IPS-NIHi7 (cell line): Measurements from ENCODE around the gene RBP3.
A peak's percentile ranks its signal among the peaks of the same experiment; 100 is the strongest.

Experiments used
- DNase-seq: peaks from one replicate; pipeline ENCODE4 v3.0.0; 2012; ENCODE audit warnings: mixed read lengths; ENCODE audit errors: extremely low spot score

RBP3 gene

DNA sequence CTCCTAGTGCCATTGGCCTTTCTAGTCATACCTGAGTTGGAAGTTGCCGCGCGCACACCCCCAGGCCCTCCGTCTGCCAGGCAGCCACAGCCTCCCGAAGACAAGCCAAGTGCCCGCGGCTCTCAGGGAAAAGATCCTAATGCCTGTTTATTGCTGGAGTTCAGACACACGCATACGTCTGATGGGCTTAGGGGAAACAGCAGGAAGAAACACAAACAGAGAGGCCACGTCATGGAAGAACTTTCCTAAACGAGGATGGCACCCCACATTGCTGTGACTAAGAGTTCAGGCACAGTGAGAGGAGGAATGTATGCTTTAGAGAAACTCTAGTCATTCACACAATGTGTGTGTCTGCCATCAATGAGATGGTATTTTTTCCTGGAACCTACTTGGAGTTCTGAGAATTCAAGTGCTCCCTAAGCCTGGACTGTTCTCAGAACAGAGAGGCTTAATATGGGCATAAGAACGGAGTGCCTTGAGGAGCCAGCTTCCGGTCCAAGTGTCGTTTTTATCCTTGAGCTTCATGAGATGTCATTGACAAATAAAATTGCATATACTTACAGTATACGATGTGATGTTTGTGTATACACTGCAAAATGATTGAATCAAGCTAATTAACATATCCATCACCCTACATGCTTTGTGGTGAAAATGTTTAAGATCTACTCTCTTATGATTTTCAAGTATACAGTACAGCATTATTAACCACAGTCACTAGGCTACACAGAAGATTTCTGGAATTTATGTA lies 11.6 kb upstream of the RBP3 start:
- DNase-seq: no peak

DNA sequence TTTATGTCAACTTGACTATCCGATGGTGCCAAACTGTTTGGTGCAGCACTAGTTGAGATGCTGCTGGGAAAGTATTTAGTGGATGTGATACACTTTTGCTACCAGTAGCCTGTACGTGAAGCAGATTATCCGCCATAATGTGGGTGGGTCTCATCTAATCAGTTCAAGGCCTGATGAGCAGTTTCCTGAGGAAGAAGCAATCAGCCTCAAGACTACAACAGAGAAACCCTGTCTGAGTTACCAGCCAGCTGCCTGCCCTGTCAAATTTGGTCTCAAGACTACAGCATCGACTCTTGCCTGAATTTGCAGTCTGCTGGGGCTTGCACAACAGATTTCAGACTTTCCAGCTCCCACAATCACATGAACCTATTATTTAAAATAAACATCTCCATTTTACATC lies 10.9 kb upstream of the RBP3 start:
- no peak for DNase-seq

DNA sequence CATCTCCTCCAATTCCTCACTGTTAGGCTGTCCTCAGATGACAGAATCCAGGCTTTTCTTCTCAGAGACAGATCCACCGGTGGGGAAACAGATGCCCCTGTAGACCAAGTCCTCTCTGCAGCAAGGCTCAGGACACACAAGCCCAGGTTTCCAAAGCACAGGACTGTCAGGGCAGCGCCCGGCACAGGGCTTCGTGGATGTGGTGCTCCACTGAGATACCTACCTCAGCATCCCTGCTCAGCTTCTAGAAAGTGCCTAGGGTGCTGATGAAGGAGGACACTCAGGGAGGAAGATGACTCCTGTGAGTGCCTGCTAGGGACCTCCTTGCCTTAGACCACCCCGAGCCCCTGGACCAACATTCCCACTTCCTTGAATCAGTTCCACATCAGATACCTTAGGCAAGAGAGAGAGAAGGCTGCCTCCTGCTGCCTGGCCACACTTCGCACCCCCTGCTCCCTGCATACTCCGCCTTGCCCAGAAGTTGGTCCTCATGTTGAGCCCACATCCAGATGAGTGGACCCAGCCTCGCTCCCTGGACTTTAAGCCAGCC lies 8.9 kb upstream of the RBP3 start:
- DNase-seq: no peak

DNA sequence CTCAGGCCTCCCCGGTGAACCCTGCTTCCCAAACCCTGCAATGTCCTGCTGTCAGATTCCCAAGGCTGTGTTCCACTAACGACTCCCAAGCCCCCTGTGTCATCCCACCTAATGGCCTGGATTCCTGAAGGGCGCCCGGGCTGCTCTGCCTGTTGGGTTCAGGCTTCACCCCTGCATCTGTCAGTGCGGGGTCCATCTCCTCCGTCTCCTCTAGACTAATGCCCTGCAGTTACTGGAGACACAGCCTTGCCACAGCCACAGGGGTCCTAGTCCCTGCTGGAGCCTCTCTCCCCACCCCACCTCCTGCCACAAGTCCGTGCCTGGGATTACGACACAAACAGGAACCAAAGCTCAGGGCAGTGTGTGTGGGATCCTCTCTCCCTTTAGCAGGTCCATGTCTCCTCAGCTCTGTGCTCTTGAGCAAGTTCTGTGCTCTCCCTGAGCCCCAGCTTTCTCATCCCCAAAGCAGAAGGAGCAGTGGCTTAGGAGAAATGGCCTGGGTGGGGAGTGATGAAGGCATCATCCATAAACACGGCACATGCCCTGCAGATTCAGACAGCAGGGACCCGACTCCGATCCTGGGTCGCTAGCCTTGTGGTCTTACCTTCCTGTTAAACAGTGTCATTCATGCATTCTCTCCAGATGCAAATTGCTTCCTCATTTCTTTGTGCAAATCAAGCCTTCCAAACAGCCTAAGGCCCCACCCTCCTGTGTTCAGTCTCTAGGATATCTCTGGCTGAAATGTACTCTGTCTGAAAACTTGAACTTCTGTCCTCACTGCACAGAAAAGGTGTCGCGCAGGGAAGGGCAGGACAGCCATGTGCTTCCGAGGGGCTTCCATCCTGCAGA lies 8.2 kb upstream of the RBP3 start:
- DNase-seq: no peak

DNA sequence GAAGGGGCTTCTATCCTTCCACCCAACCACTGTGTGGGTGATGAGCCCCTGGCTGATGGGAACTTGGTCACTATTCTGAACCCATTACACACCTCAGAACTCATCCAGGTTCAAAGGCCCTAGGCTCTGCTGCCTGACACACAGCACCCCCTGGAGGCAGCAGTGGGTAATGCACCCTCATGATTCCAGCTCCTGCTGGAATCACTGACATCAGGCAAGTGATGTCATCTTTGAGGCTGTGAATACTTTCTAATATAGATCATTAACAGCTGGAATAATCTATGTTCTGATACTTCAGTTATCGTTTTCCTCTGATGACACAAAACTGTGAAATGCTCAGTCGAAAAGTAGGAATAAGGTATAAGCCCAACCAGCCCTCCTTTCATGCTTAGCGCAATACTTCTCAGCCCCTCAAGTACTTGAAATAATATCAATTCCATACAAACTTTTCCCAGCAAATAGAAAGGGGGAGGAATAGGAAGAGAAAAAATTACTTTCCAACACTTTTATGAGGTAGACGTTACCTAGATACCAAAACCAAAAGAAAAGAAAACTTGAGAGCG lies 7.5 kb upstream of the RBP3 start:
- DNase-seq: peak; percentile 89

DNA sequence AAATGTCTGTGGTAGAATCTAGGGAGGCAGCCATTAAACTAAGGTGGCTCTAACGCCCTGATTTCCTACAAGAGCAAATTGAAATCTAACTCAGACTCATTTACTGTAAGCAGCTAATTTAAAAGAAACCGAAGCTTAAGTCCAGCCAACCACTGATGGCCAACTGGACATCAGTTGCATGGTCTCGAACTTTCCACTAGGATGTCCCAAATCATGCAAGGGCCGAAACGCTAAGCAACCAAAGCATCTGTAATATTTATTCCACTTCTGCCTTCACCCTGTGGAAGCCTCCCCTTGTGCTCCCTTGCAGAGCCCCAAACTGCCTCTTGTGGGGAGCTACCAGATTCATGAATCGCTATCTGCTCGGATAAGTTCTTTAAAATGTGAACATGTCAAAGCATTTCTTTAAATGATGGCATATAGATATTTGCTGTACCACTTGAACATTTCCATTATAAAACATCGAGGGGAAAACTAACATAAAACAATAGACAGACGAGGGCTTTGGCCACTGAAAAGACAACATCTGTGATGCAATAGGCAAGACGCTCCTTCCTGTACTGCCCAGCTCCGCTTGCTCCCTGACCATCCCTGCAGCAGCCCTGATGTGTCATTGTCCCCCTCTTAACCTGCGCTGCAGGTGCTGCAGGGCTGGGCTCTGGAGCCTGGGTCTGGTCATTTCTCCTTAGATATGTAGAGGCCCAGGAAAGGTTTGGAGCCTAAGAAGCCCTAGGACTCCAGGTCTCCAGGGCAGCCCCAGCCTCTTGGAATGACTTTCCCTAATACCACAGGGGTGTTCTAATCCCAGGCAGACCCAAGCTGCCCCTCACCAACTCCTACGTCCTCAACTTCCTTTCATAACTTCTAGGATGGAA lies 2.9 kb upstream of the RBP3 start:
- no peak for DNase-seq

DNA sequence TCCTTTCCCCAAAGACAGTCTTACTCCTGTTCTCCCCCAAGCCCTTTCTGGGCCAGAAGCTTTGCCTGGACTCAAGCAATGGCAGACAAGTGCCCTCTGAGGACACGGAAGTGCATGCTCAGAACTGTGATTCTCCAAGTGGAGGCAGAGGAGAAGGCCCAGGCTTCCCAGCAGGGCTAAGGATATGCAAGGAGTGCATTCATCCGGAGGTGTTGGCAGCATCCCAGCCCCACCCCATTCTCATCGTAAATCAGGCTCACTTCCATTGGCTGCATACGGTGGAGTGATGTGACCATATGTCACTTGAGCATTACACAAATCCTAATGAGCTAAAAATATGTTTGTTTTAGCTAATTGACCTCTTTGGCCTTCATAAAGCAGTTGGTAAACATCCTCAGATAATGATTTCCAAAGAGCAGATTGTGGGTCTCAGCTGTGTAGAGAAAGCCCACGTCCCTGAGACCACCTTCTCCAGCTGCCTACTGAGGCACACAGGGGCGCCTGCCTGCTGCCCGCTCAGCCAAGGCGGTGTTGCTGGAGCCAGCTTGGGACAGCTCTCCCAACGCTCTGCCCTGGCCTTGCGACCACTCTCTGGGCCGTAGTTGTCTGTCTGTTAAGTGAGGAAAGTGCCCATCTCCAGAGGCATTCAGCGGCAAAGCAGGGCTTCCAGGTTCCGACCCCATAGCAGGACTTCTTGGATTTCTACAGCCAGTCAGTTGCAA lies 1.4 kb upstream of the RBP3 start:
- DNase-seq: no peak

DNA sequence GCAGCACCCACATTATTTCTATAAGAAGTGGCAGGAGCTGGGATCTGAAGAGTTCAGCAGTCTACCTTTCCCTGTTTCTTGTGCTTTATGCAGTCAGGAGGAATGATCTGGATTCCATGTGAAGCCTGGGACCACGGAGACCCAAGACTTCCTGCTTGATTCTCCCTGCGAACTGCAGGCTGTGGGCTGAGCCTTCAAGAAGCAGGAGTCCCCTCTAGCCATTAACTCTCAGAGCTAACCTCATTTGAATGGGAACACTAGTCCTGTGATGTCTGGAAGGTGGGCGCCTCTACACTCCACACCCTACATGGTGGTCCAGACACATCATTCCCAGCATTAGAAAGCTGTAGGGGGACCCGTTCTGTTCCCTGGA lies 874 bp upstream of the RBP3 start:
- DNase-seq: no peak

DNA sequence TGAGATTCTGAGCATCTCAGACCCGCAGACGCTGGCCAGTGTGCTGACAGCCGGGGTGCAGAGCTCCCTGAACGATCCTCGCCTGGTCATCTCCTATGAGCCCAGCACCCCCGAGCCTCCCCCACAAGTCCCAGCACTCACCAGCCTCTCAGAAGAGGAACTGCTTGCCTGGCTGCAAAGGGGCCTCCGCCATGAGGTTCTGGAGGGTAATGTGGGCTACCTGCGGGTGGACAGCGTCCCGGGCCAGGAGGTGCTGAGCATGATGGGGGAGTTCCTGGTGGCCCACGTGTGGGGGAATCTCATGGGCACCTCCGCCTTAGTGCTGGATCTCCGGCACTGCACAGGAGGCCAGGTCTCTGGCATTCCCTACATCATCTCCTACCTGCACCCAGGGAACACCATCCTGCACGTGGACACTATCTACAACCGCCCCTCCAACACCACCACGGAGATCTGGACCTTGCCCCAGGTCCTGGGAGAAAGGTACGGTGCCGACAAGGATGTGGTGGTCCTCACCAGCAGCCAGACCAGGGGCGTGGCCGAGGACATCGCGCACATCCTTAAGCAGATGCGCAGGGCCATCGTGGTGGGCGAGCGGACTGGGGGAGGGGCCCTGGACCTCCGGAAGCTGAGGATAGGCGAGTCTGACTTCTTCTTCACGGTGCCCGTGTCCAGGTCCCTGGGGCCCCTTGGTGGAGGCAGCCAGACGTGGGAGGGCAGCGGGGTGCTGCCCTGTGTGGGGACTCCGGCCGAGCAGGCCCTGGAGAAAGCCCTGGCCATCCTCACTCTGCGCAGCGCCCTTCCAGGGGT lies 703 bp downstream of the RBP3 start:
- no peak for DNase-seq

DNA sequence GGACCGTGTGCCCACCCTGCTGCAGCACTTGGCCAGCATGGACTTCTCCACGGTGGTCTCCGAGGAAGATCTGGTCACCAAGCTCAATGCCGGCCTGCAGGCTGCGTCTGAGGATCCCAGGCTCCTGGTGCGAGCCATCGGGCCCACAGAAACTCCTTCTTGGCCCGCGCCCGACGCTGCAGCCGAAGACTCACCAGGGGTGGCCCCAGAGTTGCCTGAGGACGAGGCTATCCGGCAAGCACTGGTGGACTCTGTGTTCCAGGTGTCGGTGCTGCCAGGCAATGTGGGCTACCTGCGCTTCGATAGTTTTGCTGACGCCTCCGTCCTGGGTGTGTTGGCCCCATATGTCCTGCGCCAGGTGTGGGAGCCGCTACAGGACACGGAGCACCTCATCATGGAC lies 1.4 kb downstream of the RBP3 start:
- DNase-seq: no peak

DNA sequence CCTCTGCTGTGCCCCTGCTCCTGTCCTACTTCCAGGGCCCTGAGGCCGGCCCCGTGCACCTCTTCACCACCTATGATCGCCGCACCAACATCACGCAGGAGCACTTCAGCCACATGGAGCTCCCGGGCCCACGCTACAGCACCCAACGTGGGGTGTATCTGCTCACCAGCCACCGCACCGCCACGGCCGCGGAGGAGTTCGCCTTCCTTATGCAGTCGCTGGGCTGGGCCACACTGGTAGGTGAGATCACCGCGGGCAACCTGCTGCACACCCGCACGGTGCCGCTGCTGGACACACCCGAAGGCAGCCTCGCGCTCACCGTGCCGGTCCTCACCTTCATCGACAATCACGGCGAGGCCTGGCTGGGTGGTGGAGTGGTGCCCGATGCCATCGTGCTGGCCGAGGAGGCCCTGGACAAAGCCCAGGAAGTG lies 1.8 kb downstream of the RBP3 start:
- no peak for DNase-seq

DNA sequence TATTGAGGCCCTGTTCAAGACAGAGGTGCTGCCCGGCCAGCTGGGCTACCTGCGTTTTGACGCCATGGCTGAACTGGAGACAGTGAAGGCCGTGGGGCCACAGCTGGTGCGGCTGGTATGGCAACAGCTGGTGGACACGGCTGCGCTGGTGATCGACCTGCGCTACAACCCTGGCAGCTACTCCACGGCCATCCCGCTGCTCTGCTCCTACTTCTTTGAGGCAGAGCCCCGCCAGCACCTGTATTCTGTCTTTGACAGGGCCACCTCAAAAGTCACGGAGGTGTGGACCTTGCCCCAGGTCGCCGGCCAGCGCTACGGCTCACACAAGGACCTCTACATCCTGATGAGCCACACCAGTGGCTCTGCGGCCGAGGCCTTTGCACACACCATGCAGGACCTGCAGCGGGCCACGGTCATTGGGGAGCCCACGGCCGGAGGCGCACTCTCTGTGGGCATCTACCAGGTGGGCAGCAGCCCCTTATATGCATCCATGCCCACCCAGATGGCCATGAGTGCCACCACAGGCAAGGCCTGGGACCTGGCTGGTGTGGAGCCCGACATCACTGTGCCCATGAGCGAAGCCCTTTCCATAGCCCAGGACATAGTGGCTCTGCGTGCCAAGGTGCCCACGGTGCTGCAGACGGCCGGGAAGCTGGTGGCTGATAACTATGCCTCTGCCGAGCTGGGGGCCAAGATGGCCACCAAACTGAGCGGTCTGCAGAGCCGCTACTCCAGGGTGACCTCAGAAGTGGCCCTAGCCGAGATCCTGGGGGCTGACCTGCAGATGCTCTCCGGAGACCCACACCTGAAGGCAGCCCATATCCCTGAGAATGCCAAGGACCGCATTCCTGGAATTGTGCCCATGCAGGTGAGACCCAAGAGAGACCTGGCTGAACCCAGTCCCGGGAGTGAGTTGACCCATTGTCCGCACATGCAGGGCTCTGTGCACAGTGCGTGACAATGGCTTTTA lies 2.8 kb downstream of the RBP3 start:
- no peak for DNase-seq

DNA sequence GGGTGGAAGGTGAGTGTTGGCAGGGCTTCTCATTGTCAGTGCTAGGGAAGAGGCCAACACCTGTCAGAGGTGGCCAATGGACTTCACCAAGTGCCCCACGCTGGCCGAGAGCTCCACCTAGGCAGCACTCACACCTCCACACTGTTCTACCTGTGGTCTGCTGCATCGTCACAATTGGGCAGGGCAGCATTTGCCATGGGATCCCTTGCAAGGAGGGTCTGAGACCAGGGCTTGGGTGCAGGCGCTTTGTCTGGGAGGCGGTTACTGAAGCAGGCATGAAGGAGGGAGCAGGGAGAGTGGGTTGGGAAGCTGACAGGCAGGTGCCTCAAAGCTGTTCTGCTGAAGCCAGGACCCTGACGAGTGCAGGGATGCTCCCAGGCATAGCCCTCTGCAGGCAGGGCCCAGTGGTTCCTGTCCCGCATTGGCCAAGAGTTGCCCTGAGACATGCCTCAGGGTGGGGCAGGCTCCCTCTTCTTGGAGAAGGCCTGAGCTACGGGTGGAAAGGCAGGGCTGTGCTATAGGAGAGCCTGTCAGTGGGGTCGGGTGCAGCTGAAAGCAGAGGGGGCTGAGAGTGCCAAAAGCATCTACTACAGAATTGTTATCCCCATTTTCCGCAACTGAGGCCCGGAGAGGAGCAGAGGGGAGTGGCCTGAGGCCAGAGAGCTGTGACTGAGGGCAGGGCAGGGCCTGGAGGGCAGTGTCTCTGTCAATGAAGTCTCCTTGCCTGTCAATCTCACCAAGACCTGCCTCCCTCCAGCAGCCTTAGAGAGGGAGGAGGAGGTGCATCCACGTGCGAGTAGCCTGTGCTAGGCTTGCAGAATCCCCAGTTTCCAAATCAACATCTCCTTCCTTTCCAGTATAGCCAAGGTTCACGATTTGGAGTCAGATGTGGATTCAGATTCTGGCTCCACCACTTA lies 4.0 kb downstream of the RBP3 start:
- DNase-seq: no peak

DNA sequence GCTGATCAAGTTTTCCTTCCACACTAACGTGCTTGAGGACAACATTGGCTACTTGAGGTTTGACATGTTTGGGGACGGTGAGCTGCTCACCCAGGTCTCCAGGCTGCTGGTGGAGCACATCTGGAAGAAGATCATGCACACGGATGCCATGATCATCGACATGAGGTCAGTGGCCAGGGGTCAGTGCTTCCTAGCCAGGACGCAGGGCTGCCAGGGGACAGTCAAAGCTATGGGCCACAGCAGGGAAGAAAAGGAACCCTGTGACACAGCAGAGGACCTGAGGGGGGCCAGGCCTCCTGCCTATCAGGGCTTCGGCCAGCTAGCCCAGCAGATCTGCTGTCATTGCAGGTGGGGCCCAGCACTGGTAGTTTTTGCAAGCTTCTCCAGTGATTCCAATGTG lies 5.2 kb downstream of the RBP3 start:
- DNase-seq: no peak

DNA sequence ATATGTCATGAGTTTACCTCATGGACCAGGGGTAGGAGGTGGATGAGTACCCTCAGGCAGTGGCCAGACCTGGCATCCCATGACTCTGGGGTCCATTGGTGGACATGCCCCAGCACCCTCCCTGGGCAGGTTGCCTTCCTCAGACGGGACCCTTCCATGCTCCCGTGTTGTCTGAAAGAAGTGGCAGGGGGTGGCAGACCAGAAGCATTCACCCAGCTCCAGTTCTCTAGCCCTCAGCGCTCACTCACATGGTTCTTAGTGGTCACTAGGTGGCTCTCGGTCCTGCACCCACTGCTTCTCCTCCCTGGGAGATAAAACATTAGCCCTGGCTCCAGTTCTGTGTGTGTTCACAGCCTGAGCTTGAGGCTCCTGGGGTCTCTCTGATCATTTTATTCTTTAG lies 6.0 kb downstream of the RBP3 start:
- peak; percentile 39 for DNase-seq

DNA sequence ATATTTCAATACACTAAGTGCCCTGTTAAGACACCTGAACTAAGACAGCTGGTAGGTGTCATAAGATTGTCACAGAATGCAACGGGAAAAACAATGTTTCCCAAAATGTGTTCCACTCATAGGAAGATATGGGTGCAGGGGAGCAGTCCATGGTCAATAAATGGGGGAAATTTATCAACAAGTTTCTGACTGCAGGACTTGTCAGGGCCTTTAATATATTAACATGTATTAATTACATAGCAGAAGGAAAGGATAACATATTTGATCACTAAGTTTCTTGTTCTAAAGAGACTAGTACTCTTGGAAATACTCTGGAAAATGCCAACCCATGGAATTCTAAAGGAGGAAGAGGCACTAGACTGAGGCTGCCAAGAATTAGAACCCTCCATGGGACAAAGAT lies 6.7 kb downstream of the RBP3 start:
- DNase-seq: no peak

DNA sequence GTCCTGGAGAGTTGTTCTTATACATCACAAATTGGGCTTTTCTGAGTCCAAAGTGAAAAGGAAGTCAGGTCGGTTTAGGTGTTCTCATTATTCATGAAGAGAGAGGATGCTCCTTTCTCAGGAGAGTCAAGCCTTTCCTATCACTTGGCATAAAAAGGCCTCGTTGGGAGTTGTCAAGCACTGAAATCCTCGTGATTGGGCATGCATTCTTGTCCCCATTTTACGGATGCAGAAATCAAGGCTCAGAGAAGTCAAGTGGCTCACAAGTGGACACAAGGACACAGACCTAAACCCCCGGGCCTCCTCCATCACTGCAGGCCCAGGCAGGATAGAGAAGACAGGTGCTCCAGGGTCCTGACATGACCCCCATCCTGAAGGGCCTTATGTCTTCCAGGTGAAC lies 8.5 kb downstream of the RBP3 start:
- DNase-seq: no peak

DNA sequence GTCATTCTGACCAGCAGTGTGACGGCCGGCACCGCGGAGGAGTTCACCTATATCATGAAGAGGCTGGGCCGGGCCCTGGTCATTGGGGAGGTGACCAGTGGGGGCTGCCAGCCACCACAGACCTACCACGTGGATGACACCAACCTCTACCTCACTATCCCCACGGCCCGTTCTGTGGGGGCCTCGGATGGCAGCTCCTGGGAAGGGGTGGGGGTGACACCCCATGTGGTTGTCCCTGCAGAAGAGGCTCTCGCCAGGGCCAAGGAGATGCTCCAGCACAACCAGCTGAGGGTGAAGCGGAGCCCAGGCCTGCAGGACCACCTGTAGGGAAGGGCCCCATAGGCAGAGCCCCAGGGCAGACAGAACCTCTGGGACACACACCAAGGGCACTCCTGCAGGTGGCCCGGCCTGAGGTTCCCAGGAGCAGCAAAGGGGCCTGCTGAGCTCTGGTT lies 9.0 kb downstream of the RBP3 start:
- DNase-seq: no peak
